ENCODE data around the gene LRCH1.

The LRCH1 gene

GRCh38 chr13:46656786-46657185 is 103.8 kb downstream of the LRCH1 start:
- peak; percentile 54 for DNase-seq (ENCODE audit: low read depth)
- H3K4me3 ChIP-seq (ENCODE audit: low read depth, low read length), result no peak overlapping the region
- no peak for TF ChIP-seq CTCF (IDR thresholded peaks at IDR 0.05; ENCODE audit: insufficient read depth, low read depth, low read length, missing control alignments)

- H3K4me3 ChIP-seq (ENCODE audit: low read depth, low read length), result no peak overlapping the region
- no peak for TF ChIP-seq CTCF (IDR thresholded peaks at IDR 0.05; ENCODE audit: insufficient read depth, low read depth, low read length, missing control alignments)
Observed at GRCh38 chr13:46659413-46660065, 106.6 kb downstream of the LRCH1 start.

GRCh38 chr13:46660416-46660815 is 107.4 kb downstream of the LRCH1 start:
- no peak for DNase-seq (ENCODE audit: low read depth)
- no peak overlapping the region for H3K4me3 ChIP-seq (ENCODE audit: low read depth, low read length)
- TF ChIP-seq CTCF (IDR thresholded peaks at IDR 0.05; ENCODE audit: insufficient read depth, low read depth, low read length, missing control alignments), result no peak

More at GRCh38 chr13:46659413-46660065, 106.6 kb downstream of the LRCH1 start:
- DNase-seq (ENCODE audit: low read depth), result no peak

GRCh38 chr13:46660857-46661256 is 107.9 kb downstream of the LRCH1 start:
- no peak for TF ChIP-seq CTCF (IDR thresholded peaks at IDR 0.05; ENCODE audit: insufficient read depth, low read depth, low read length, missing control alignments)
- DNase-seq (ENCODE audit: low read depth), result no peak
- no peak overlapping the region for H3K4me3 ChIP-seq (ENCODE audit: low read depth, low read length)

- peak; percentile 51 for DNase-seq (ENCODE audit: low read depth)
- H3K4me3 ChIP-seq (ENCODE audit: low read depth, low read length), result no peak overlapping the region
- no peak for TF ChIP-seq CTCF (IDR thresholded peaks at IDR 0.05; ENCODE audit: insufficient read depth, low read depth, low read length, missing control alignments)
Observed at GRCh38 chr13:46662690-46663089, 109.7 kb downstream of the LRCH1 start.

- no peak for TF ChIP-seq CTCF (IDR thresholded peaks at IDR 0.05; ENCODE audit: insufficient read depth, low read depth, low read length, missing control alignments)
- no peak overlapping the region for H3K4me3 ChIP-seq (ENCODE audit: low read depth, low read length)
- DNase-seq (ENCODE audit: low read depth), result no peak
Observed at GRCh38 chr13:46663206-46664037, 110.5 kb downstream of the LRCH1 start.
